HK-2 (cell line): ENCODE data around the gene PRODH2.

Experiments
- DNase-seq: peaks from one replicate; pipeline ENCODE4 v3.0.0-alpha.2; 2018; ENCODE audit not compliant: unreplicated experiment

Gene PRODH2

GRCh38 chr19:35757749-35758608 is 54.7 kb downstream of the PRODH2 start, which contains the start of gene PROSER3:
TSS of gene PROSER3 (plus strand) at chr19:35758176. CDS start at chr19:35758216, 40 bp downstream.
- peak; percentile 99 for DNase-seq

DNA sequence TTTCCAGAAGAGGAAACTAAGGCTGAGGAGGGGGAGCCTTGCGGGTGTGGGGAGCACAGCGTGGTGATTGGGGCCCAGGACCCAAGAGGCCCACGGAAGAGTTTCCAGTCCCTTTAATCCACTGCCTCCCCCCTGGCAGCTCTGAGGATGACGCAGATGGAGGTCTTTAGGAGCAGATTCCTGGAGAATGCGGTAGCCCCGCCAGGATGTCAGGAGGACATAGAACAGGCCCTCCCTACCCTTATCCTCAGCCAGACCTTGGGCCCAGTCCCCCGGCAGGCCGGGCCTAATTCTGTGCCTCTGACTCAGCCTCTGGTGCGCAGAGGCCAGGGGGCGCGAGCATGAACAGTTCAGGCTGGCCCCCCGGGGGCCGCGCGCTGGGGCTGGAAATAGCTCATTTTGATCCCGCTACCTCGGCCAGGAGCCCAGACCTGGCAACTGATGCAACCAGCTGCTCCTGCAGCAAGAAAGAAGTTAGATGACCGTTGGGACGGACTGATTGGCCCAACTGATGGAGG is 55.4 kb downstream of the PRODH2 start:
- DNase-seq = peak; percentile 77

GRCh38 chr19:35756377-35757230 is 56.0 kb downstream of the PRODH2 start, which contains the start of gene HSPB6:
TSS of gene HSPB6 (minus strand) at chr19:35757029. CDS start at chr19:35757008, 21 bp downstream.
- DNase-seq = no peak

- DNase-seq = no peak
Measured at GRCh38 chr19:35755550-35756376, 56.9 kb downstream of the PRODH2 start.

DNA sequence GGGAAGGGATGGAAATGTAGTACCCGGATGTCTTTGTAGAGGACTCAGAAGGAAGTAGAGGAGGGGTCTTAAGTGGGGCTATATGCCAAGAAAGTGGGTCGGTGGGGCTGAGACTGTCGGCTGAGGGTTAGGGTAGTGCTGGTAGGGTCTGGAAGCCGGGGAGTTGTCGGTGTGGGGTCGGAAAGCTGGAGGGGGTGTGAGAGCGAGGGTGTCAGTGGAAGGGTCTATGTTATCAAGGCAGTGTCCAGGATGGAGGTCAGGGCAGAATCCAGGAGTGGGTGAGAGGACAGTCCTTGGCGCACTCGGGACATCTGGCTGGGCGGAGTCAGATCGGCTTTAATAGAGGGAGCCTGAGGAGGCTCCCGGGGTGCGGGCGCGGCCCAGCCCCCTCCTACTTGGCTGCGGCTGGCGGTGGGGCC is 57.5 kb downstream of the PRODH2 start:
- DNase-seq = no peak

- no peak for DNase-seq
Measured at GRCh38 chr19:35754370-35755130, 58.1 kb downstream of the PRODH2 start.

GRCh38 chr19:35753634-35754369 is 58.8 kb downstream of the PRODH2 start:
- DNase-seq = no peak

GRCh38 chr19:35752746-35753350 is 59.8 kb downstream of the PRODH2 start:
- no peak for DNase-seq

DNA sequence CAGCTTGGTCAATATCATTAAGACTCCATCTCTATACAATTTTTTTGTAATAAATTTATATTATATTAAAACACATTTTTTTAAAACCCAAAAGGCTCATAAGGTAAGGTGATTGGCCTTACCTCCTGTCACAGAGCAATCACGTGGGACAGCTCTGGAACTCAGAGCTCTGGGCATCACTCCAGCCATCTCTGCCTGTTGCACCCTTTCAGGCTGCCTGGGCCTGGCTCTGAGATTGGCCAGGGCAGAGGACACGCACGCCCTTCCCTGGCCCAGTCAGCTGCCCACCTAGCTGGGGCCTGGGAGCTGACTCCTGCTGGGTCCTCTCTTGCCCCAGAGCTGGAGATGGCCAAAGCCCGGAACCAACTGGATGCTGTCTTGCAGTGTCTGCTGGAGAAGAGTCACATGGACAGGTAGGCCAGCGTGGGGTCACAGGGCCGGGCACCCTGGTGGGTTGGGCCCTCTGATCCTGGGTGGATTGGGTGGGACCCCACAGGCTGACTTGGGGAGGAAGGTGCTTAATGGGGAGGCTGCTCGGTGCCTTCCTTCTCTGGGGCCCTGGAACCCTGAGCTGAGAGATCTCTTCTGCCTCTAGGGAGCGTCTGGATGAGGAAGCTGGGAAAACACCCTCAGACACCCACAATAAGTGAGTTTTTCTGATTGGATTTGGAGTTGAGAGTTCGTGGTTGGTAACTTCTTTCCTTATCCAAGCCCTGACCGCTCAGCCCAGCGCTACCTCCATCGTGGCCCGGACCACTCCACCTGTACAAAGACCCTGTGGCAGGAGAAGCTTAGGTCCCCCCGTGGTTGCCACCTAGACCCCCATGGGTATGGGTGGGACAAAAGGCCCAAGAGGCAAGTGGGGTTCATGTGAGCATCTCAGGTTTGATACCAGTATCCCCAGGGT is 60.6 kb downstream of the PRODH2 start:
- no peak for DNase-seq

GRCh38 chr19:35750167-35750566 is 62.5 kb downstream of the PRODH2 start:
- DNase-seq = no peak
